GM18526 (cell line): ENCODE results near the gene ANKRD39.

Source experiments
- POLR2A ChIP-seq: IDR thresholded peaks from 3 replicates; pipeline ENCODE4 v1.6.1; 2011; ENCODE audit not compliant: insufficient read length; ENCODE audit errors: extremely low read depth

The ANKRD39 gene

GRCh38 chr2:96856776-96857666 lies 795 bp downstream of the ANKRD39 start:
- TF ChIP-seq POLR2A: no peak

- no peak for TF ChIP-seq POLR2A
These were observed 4.5 kb downstream of the ANKRD39 start for GRCh38 chr2:96853321-96853720.

GRCh38 chr2:96852667-96853066 lies 5.1 kb downstream of the ANKRD39 start:
- TF ChIP-seq POLR2A: no peak

- TF ChIP-seq POLR2A: no peak
These were observed 9.6 kb downstream of the ANKRD39 start for GRCh38 chr2:96848264-96848663.

- no peak for TF ChIP-seq POLR2A
These were observed 10.2 kb downstream of the ANKRD39 start for GRCh38 chr2:96847586-96847985.

GRCh38 chr2:96846825-96847224 lies 11.0 kb downstream of the ANKRD39 start:
- TF ChIP-seq POLR2A: no peak

DNA sequence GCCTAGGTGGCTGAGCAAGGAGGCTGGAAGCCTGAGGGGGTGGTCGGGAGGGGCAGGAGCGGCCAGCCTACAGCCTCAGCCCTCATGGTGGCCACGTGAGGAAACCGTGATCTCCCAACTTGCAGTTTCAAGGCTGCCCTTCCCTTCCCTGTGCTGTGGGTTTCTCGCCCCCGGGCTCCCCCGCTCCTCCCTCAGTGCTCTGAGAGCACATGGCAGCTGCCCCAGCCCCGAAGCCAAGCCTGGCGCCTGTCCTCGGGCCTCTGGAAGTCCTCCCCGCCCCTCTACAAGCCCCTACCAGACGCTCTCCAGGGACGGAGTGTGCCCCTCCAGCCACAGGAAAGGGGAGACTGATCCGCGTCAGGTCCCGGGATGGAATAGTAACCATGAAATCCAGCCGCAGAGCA lies 13.4 kb downstream of the ANKRD39 start:
- TF ChIP-seq POLR2A: no peak

DNA sequence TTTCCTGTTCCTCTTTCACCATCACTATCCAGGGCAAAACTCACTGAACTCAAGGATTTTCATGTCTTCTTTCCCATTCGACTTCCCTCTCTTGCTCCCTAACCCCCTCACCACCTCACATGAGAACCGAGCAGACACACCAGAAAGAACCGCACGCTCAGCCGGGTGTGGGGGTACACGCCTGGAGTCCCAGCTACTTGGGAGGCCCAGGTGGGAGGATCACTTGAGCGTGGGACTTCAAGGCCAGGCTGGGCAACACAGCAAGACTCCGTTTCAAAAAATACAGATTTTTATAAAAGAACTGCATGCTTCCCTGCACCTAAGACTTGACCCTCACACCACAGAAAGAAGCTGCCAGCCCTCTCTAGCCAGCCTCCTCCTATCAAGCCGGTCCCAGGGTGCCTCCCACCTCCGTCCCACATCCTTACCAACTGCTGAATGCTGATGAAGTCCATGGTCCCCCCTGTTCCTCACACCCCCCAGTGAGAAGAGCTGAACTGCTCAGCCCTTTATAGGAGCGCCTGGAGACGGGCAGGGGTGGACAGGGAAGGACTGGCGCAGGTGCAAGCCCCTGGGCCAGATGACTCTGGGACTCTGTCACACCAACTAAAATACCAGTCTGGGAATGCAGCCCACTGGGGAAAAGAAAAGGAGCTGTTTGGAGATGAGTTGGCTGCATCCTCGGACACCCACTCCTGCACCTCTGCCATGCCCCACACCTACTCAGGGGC lies 14.1 kb downstream of the ANKRD39 start, which contains the start of gene ANKRD23:
TSS of gene ANKRD23 (minus strand) at position 484 of the 731 bp plus-strand sequence. CDS start at position 455, 29 bp downstream.
- no peak for TF ChIP-seq POLR2A

- TF ChIP-seq POLR2A: no peak
These were observed 15.2 kb downstream of the ANKRD39 start for GRCh38 chr2:96842600-96842999.

- no peak for TF ChIP-seq POLR2A
These were observed 15.9 kb downstream of the ANKRD39 start for GRCh38 chr2:96841701-96842495.

GRCh38 chr2:96839875-96840850 lies 17.7 kb downstream of the ANKRD39 start:
- no peak for TF ChIP-seq POLR2A

DNA sequence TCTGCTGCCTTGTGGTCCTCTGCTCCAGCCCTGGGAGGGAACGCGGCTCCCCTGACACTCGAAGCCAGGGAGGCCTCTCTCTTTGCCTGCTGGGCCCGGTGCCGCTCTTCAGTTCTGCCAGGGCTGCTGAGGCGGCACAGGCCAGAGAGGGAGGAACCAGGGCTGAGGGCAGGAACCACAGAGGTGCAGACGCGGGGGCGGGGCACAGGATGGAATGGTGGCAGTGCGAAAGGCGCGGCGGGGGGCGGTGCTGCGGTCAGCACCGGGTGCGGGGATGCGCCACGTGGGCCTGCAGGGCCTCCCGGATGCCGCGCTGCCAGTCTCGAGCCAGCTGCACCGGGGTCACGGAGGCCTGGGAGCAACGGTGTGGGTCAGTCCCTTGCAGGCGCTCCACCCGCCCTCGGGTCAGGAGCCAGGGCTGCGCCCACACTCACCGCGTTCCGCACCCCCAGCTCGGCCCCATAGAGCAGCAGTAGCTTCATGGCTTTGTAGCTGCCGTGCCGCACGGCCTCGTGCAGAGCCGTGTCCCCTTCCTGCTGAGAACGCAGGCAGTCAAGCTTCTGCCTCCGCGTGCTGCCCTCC lies 18.4 kb downstream of the ANKRD39 start:
- TF ChIP-seq POLR2A: no peak

- TF ChIP-seq POLR2A: no peak
These were observed 19.2 kb downstream of the ANKRD39 start for GRCh38 chr2:96838345-96839292.
